ENCODE data around the gene C18orf54.

DNA sequence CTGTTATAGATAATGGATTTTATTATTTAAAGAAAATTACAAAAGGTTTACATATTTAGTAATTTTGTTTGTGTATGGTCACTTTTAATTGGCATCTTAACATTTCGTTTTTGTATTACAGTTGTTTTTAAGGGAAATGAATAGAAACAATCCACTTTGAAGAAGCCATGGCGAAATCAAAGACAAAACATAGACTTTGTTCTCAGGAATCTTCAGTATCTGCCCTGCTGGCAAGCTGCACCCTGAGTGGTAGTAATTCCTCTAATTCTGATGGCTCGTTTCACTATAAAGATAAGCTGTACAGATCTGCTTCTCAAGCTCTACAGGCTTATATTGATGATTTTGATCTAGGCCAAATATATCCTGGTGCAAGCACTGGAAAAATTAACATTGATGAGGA, 2.7 kb downstream of the C18orf54 start:
- TF ChIP-seq, protein P1, sequence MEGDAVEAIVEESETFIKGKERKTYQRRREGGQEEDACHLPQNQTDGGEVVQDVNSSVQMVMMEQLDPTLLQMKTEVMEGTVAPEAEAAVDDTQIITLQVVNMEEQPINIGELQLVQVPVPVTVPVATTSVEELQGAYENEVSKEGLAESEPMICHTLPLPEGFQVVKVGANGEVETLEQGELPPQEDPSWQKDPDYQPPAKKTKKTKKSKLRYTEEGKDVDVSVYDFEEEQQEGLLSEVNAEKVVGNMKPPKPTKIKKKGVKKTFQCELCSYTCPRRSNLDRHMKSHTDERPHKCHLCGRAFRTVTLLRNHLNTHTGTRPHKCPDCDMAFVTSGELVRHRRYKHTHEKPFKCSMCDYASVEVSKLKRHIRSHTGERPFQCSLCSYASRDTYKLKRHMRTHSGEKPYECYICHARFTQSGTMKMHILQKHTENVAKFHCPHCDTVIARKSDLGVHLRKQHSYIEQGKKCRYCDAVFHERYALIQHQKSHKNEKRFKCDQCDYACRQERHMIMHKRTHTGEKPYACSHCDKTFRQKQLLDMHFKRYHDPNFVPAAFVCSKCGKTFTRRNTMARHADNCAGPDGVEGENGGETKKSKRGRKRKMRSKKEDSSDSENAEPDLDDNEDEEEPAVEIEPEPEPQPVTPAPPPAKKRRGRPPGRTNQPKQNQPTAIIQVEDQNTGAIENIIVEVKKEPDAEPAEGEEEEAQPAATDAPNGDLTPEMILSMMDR (IDR thresholded peaks at IDR 0.05; ENCODE audit: low read length), result no peak
- no peak for TF ChIP-seq EZH2 (IDR thresholded peaks at IDR 0.05; ENCODE audit: borderline replicate concordance, low read length)

Measured in OCI-LY1 (cell line).